HL-60 (cell line): ENCODE results near the gene ESPL1.

ENCODE experiments used
- CTCF ChIP-seq: IDR thresholded peaks from one replicate; pipeline ENCODE4 v1.5.1; 2011; ENCODE audit warnings: low read length, control low read depth, inconsistent platforms; ENCODE audit not compliant: insufficient read depth
- GABPA ChIP-seq: IDR thresholded peaks from 2 replicates; pipeline ENCODE4 v1.6.1; 2012; ENCODE audit warnings: low read depth
- POLR2AphosphoS5 ChIP-seq: IDR thresholded peaks from 2 replicates; pipeline ENCODE4 v1.6.1; 2012; ENCODE audit warnings: low read depth
- SPI1 ChIP-seq: IDR thresholded peaks from 2 replicates; pipeline ENCODE4 v1.6.1; 2012; ENCODE audit warnings: low read depth, mild to moderate bottlenecking, borderline replicate concordance
- TF ChIP-seq, protein P1 (sequence below): IDR thresholded peaks from 2 replicates; pipeline ENCODE4 v1.6.1; 2012; ENCODE audit warnings: low read depth; ENCODE audit not compliant: insufficient replicate concordance

GRCh38 chr12:53340398-53340797 lies 72.3 kb downstream of the ESPL1 start:
- no peak for TF ChIP-seq POLR2AphosphoS5
- TF ChIP-seq CTCF = no peak
- TF ChIP-seq, protein P1, sequence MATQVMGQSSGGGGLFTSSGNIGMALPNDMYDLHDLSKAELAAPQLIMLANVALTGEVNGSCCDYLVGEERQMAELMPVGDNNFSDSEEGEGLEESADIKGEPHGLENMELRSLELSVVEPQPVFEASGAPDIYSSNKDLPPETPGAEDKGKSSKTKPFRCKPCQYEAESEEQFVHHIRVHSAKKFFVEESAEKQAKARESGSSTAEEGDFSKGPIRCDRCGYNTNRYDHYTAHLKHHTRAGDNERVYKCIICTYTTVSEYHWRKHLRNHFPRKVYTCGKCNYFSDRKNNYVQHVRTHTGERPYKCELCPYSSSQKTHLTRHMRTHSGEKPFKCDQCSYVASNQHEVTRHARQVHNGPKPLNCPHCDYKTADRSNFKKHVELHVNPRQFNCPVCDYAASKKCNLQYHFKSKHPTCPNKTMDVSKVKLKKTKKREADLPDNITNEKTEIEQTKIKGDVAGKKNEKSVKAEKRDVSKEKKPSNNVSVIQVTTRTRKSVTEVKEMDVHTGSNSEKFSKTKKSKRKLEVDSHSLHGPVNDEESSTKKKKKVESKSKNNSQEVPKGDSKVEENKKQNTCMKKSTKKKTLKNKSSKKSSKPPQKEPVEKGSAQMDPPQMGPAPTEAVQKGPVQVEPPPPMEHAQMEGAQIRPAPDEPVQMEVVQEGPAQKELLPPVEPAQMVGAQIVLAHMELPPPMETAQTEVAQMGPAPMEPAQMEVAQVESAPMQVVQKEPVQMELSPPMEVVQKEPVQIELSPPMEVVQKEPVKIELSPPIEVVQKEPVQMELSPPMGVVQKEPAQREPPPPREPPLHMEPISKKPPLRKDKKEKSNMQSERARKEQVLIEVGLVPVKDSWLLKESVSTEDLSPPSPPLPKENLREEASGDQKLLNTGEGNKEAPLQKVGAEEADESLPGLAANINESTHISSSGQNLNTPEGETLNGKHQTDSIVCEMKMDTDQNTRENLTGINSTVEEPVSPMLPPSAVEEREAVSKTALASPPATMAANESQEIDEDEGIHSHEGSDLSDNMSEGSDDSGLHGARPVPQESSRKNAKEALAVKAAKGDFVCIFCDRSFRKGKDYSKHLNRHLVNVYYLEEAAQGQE = no peak
- no peak for TF ChIP-seq GABPA
- TF ChIP-seq SPI1 = no peak
